H9 (cell line): ENCODE results near the gene RABGAP1L. TPM values are rescaled to one million over a fixed set of nuclear protein-coding genes. Genes with fewer than 3 reads are reported as not detected.

Experiments used
- DNase-seq: peaks from one replicate; pipeline ENCODE4 v3.0.0-alpha.2; 2017
- H2AFZ ChIP-seq: one replicate; pipeline ENCODE4 v1.6.1; 2013; ENCODE audit warnings: mild to moderate bottlenecking, low read length, control low read depth, moderate library complexity
- H2AK5ac ChIP-seq: 2 replicates; pipeline ENCODE4 v1.6.1; 2013; ENCODE audit warnings: low read length, control low read depth, mixed read lengths; ENCODE audit not compliant: insufficient read length
- H2BK120ac ChIP-seq: one replicate; pipeline ENCODE4 v1.6.1; 2013; ENCODE audit warnings: low read depth, mild to moderate bottlenecking, low read length, control low read depth, inconsistent platforms; ENCODE audit not compliant: poor library complexity, severe bottlenecking
- H2BK12ac ChIP-seq: 2 replicates; pipeline ENCODE4 v1.6.1; 2013; ENCODE audit warnings: low read length, control low read depth, mixed read lengths, low read depth; ENCODE audit not compliant: insufficient read length
- H2BK15ac ChIP-seq: 2 replicates; pipeline ENCODE4 v1.6.1; 2013; ENCODE audit warnings: low read depth, low read length, control low read depth
- H2BK20ac ChIP-seq: one replicate; pipeline ENCODE4 v1.6.1; 2013; ENCODE audit warnings: low read depth, mild to moderate bottlenecking, low read length, control low read depth, inconsistent platforms; ENCODE audit not compliant: poor library complexity, severe bottlenecking
- H2BK5ac ChIP-seq: 2 replicates; pipeline ENCODE4 v1.6.1; 2013; ENCODE audit warnings: low read length, control low read depth, mixed read lengths; ENCODE audit not compliant: insufficient read length
- H3K14ac ChIP-seq: 2 replicates; pipeline ENCODE4 v1.6.1; 2013; ENCODE audit warnings: low read length, control low read depth; ENCODE audit not compliant: insufficient read depth
- H3K18ac ChIP-seq: 2 replicates; pipeline ENCODE4 v1.6.1; 2013; ENCODE audit warnings: low read depth, mild to moderate bottlenecking, mixed read lengths, low read length, control low read depth; ENCODE audit not compliant: insufficient read length
- H3K23ac ChIP-seq: 2 replicates; pipeline ENCODE4 v1.6.1; 2013; ENCODE audit warnings: low read length, control low read depth, mixed read lengths, low read depth; ENCODE audit not compliant: insufficient read length
- H3K23me2 ChIP-seq: 2 replicates; pipeline ENCODE4 v1.6.1; 2013; ENCODE audit warnings: low read depth, mild to moderate bottlenecking, mixed read lengths, low read length, control low read depth; ENCODE audit not compliant: insufficient read length, poor library complexity, severe bottlenecking
- H3K27ac ChIP-seq: 2 replicates; pipeline ENCODE4 v1.5.1; 2013; ENCODE audit warnings: low read length, control low read depth, mixed read lengths, low read depth; ENCODE audit not compliant: insufficient read length
- H3K27me3 ChIP-seq: 2 replicates; pipeline ENCODE4 v1.6.1; 2013; ENCODE audit warnings: low read length, control low read depth, inconsistent platforms; ENCODE audit not compliant: insufficient read depth
- H3K4ac ChIP-seq: 2 replicates; pipeline ENCODE4 v1.6.1; 2013; ENCODE audit warnings: low read depth, mild to moderate bottlenecking, control low read depth, inconsistent platforms, low read length, moderate library complexity
- H3K4me1 ChIP-seq: 2 replicates; pipeline ENCODE4 v1.6.1; 2013; ENCODE audit warnings: low read length, control low read depth, inconsistent platforms; ENCODE audit not compliant: insufficient read depth
- H3K4me2 ChIP-seq: 2 replicates; pipeline ENCODE4 v1.6.1; 2013; ENCODE audit warnings: low read length, control low read depth, mixed read lengths; ENCODE audit not compliant: insufficient read length, insufficient read depth
- H3K56ac ChIP-seq: 2 replicates; pipeline ENCODE4 v1.6.1; 2013; ENCODE audit warnings: low read depth, mild to moderate bottlenecking, mixed read lengths, low read length, control low read depth; ENCODE audit not compliant: insufficient read length
- H3K79me1 ChIP-seq: 2 replicates; pipeline ENCODE4 v1.6.1; 2013; ENCODE audit warnings: low read depth, mild to moderate bottlenecking, moderate library complexity, low read length, control low read depth, inconsistent platforms; ENCODE audit not compliant: insufficient read depth, poor library complexity, severe bottlenecking
- H3K79me2 ChIP-seq: 2 replicates; pipeline ENCODE4 v1.6.1; 2013; ENCODE audit warnings: low read length, control low read depth, inconsistent platforms; ENCODE audit not compliant: insufficient read depth
- H3K9ac ChIP-seq: 2 replicates; pipeline ENCODE4 v1.6.1; 2013; ENCODE audit warnings: low read length, control low read depth, mixed read lengths; ENCODE audit not compliant: insufficient read length; ENCODE audit errors: extremely low read depth
- H3K9me3 ChIP-seq: one replicate; pipeline ENCODE4 v1.6.1; 2013; ENCODE audit warnings: low read depth, low read length, inconsistent platforms; ENCODE audit not compliant: control insufficient read depth
- H3T11ph ChIP-seq: one replicate; pipeline ENCODE4 v1.6.1; 2013; ENCODE audit warnings: mild to moderate bottlenecking, low read length, control low read depth, inconsistent platforms
- H4K20me1 ChIP-seq: one replicate; pipeline ENCODE4 v1.6.1; 2013; ENCODE audit not compliant: control insufficient read depth, insufficient read length, insufficient read depth
- H4K5ac ChIP-seq: 2 replicates; pipeline ENCODE4 v1.6.1; 2013; ENCODE audit warnings: low read depth, mild to moderate bottlenecking, mixed read lengths, low read length, control low read depth; ENCODE audit not compliant: insufficient read length
- H4K8ac ChIP-seq: replicated peaks from 2 replicates; pipeline ENCODE4 v1.6.1; 2013; ENCODE audit warnings: low read length, control low read depth, mixed read lengths, low read depth; ENCODE audit not compliant: insufficient read length
- H4K91ac ChIP-seq: 2 replicates; pipeline ENCODE4 v1.6.1; 2013; ENCODE audit warnings: low read depth, mild to moderate bottlenecking, moderate library complexity, mixed read lengths, low read length, control low read depth; ENCODE audit not compliant: insufficient read length
- H3K27ac Mint-ChIP-seq, 3 experiments: 2 replicates in 2 of 3; 3 replicates in 1 of 3; pipeline ENCODE4 v1.8.0; 2020 to 2021; ENCODE audit warnings: mixed read lengths in 3 of 3, mild to moderate bottlenecking in 1 of 3, moderate library complexity in 1 of 3
- H3K27me3 Mint-ChIP-seq: 2 replicates; pipeline ENCODE4 v1.8.0; 2021; ENCODE audit warnings: low read depth, mild to moderate bottlenecking, moderate library complexity, mixed read lengths
- H3K36me3 Mint-ChIP-seq, 3 experiments: 2 replicates in 2 of 3; 3 replicates in 1 of 3; pipeline ENCODE4 v1.8.0; 2020 to 2021; ENCODE audit warnings: low read depth in 3 of 3, mixed read lengths in 3 of 3; ENCODE audit not compliant: insufficient read depth in 1 of 3
- H3K4me1 Mint-ChIP-seq, 2 experiments: 2 replicates each; pipeline ENCODE4 v1.8.0; 2020; ENCODE audit warnings: mixed read lengths in 2 of 2
- H3K4me3 Mint-ChIP-seq, 2 experiments: 2 replicates in 1 of 2; 3 replicates in 1 of 2; pipeline ENCODE4 v1.8.0; 2020 to 2021; ENCODE audit warnings: mild to moderate bottlenecking in 2 of 2, mixed read lengths in 2 of 2, moderate library complexity in 1 of 2
- H3K9me3 Mint-ChIP-seq, 2 experiments: 2 replicates in 1 of 2; 3 replicates in 1 of 2; pipeline ENCODE4 v1.8.0; 2020; ENCODE audit warnings: mild to moderate bottlenecking in 2 of 2, mixed read lengths in 2 of 2, moderate library complexity in 1 of 2
- total RNA-seq: library from RNA; stranded (reverse); gene quantifications from 2 replicates; pipeline ENCODE4 v1.2.1, GENCODE V29; 2021
- TF ChIP-seq, protein P1 (sequence below): fragments of 200-600 bp; sonication (generic); conservative IDR thresholded peaks from 3 replicates; pipeline ENCODE4 v1.8.0; 2021; ENCODE audit warnings: antibody characterized with exemption, mild to moderate bottlenecking

RABGAP1L gene
- total RNA-seq, 1 experiment from 2014 or later = 147 TPM

DNA sequence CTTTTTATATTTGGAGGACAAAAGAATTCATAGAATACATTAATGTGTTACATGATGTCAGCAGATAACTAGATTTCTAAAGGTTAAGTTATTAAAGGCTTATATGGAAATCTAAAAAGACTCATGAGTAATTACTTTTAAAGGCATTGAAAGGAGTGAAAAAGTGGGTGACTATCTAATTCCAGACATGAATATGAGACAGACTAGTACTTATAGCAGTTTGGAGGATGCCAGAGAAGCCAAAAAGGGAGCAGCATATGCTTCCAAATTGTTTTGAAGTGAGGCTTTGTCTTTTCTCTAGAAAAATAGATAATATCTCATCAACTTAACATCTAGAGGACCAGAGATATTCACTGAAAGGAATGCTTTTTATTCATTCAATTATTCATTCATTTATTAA, 564.9 kb downstream of the RABGAP1L start:
- Histone ChIP-seq H3K4me2 (no peak overlapping the region), H3K56ac (no peak overlapping the region), H3K4me1 (no peaks in the 10 kb centered on the region), H3K79me2 (no peaks in the 10 kb centered on the region), H3K79me1 (no peaks in the 10 kb centered on the region), H2BK120ac (no peak overlapping the region), H4K91ac (no peak overlapping the region), H3K4ac (no peak overlapping the region), H3K9ac (no peak overlapping the region), H3K18ac (no peak overlapping the region), H2BK15ac (no peak overlapping the region), H3K27me3 (no peaks in the 10 kb centered on the region), H3K23ac (no peak overlapping the region), H4K5ac (no peak overlapping the region), H4K8ac (no peak overlapping the region), H2BK20ac (no peak overlapping the region), H4K20me1 (no peaks in the 10 kb centered on the region), H2AFZ (no peak overlapping the region), H2AK5ac (no peak overlapping the region), H3T11ph (no peak overlapping the region), H3K9me3 (no peaks in the 10 kb centered on the region), H2BK5ac (no peak overlapping the region), H3K23me2 (no peaks in the 10 kb centered on the region), H3K27ac (no peak overlapping the region), H2BK12ac (no peak overlapping the region), H3K14ac (no peak overlapping the region)
- Mint-ChIP-seq H3K9me3 (no peaks in the 10 kb centered on the region; a peak in 2 of 5 replicates), H3K4me1 (peaks cover 7 to 13% of the 10 kb centered on the region in 2 experiments; a peak in 3 of 4 replicates), H3K36me3 (no peaks in the 10 kb centered on the region), H3K4me3 (no peak overlapping the region), H3K27me3 (no peaks in the 10 kb centered on the region), H3K27ac (no peak overlapping the region)
- TF ChIP-seq, protein P1, sequence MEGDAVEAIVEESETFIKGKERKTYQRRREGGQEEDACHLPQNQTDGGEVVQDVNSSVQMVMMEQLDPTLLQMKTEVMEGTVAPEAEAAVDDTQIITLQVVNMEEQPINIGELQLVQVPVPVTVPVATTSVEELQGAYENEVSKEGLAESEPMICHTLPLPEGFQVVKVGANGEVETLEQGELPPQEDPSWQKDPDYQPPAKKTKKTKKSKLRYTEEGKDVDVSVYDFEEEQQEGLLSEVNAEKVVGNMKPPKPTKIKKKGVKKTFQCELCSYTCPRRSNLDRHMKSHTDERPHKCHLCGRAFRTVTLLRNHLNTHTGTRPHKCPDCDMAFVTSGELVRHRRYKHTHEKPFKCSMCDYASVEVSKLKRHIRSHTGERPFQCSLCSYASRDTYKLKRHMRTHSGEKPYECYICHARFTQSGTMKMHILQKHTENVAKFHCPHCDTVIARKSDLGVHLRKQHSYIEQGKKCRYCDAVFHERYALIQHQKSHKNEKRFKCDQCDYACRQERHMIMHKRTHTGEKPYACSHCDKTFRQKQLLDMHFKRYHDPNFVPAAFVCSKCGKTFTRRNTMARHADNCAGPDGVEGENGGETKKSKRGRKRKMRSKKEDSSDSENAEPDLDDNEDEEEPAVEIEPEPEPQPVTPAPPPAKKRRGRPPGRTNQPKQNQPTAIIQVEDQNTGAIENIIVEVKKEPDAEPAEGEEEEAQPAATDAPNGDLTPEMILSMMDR = no peak
- DNase-seq = no peak
